OCI-LY7 (cell line): ENCODE results near the gene MIB2.

ENCODE experiments used
- EZH2phosphoT487 ChIP-seq: fragments of 200-600 bp; sonication (generic); IDR thresholded peaks from 2 replicates; pipeline ENCODE4 v1.6.1; 2018; ENCODE audit warnings: low read depth, borderline replicate concordance, mild to moderate bottlenecking, mixed run types, antibody characterized with exemption, low read length, moderate library complexity, mixed read lengths
- TF ChIP-seq, protein P1 (sequence below): fragments of 200-600 bp; sonication (generic); conservative IDR thresholded peaks from 2 replicates; pipeline ENCODE4 v1.5.1; 2014; ENCODE audit warnings: mild to moderate bottlenecking, antibody characterized with exemption, low read length, moderate library complexity, mixed read lengths

DNA sequence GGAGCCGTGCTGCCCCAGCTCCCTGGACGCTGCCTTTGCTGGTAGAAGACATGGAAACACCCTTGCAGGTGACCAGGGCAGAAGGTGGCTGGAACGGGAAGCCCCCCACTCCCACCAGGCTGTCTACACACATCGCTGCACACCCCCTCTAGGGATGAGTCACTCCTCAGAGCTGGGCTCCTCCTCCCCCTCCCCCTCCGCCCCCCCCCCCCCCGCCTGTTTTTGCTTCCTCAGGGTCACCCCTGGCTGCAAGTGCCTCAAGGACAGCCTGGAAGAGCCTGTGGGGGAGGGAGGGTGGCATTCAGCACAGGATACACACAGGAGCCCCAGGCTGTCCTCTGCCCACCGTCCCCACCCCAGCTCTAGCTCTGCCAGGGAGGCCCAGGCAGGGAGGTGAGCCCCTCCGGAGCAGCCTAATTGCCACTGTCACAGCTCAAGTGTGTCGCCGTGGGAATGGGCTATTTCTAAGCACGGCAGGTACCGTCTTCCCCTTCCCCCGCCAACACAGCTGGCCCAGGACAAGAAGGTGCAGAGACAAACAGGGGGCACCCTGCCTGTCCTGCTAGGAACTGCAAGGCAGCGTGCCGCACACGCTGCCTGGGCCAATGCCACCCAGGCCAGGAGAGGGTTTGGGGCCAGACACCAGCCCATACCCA is 17.9 kb upstream of the MIB2 start:
- TF ChIP-seq, protein P1, sequence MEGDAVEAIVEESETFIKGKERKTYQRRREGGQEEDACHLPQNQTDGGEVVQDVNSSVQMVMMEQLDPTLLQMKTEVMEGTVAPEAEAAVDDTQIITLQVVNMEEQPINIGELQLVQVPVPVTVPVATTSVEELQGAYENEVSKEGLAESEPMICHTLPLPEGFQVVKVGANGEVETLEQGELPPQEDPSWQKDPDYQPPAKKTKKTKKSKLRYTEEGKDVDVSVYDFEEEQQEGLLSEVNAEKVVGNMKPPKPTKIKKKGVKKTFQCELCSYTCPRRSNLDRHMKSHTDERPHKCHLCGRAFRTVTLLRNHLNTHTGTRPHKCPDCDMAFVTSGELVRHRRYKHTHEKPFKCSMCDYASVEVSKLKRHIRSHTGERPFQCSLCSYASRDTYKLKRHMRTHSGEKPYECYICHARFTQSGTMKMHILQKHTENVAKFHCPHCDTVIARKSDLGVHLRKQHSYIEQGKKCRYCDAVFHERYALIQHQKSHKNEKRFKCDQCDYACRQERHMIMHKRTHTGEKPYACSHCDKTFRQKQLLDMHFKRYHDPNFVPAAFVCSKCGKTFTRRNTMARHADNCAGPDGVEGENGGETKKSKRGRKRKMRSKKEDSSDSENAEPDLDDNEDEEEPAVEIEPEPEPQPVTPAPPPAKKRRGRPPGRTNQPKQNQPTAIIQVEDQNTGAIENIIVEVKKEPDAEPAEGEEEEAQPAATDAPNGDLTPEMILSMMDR = peak; percentile 43
- no peak for TF ChIP-seq EZH2phosphoT487
